Left ventricle myocardium inferior (tissue), 1 donor: ENCODE data around the gene NDC1. TPM values are rescaled to one million over a fixed set of nuclear protein-coding genes. Genes with fewer than 3 reads are reported as not detected.

Experiments
- DNase-seq: peaks from one replicate; pipeline ENCODE4 v3.0.0-alpha.2; 2020
- H3K27ac ChIP-seq: fragments of 200-600 bp; replicated peaks from 2 replicates; pipeline ENCODE4 v1.8.0; 2021
- H3K27me3 ChIP-seq: fragments of 200-600 bp; 2 replicates; pipeline ENCODE4 v1.8.0; 2021; ENCODE audit warnings: low read depth
- H3K36me3 ChIP-seq: fragments of 200-600 bp; 2 replicates; pipeline ENCODE4 v1.8.0; 2021
- H3K4me1 ChIP-seq: fragments of 200-600 bp; 2 replicates; pipeline ENCODE4 v1.8.0; 2021
- H3K4me3 ChIP-seq: fragments of 200-600 bp; 2 replicates; pipeline ENCODE4 v1.8.0; 2021; ENCODE audit warnings: mild to moderate bottlenecking, moderate library complexity
- H3K9me3 ChIP-seq: fragments of 200-600 bp; replicated peaks from 2 replicates; pipeline ENCODE4 v1.8.0; 2021
- intact Hi-C: fragments of 100-400 bp; cut with micrococcal nuclease; formaldehyde crosslinking; loops from one replicate; pipeline ENCODE4 v1.11.0; 2022
- total RNA-seq: library from RNA; stranded (reverse); fragmentation: NEBNext Ultra II Directional; extraction: Animal tissue kit (Norgen Biotek cat#: 25700); gene quantifications from one replicate; pipeline ENCODE4 v1.2.1, GENCODE V29; 2021
- TF ChIP-seq, protein P1 (sequence below): fragments of 200-600 bp; IDR thresholded peaks from 2 replicates; pipeline ENCODE4 v1.8.0; 2021; ENCODE audit warnings: antibody characterized with exemption, mild to moderate bottlenecking, borderline replicate concordance
- donor health status: DM: no; HTN: yes; CAD: no; lungs with severe emphysema.

The NDC1 gene
- total RNA-seq, 1 donor from 2014 or later: 5.7 TPM

- intact Hi-C loops: no loop called here
Measured at GRCh38 chr1:53727461-53728092, 110.5 kb downstream of the NDC1 start.

GRCh38 chr1:53726009-53726600, 112.0 kb downstream of the NDC1 start:
- Histone ChIP-seq H3K4me1 (no peaks in the 10 kb centered on the region), H3K27me3 (peaks cover 28% of the 10 kb centered on the region), H3K4me3 (no peak overlapping the region), H3K9me3 (no peaks in the 10 kb centered on the region), H3K36me3 (no peaks in the 10 kb centered on the region), H3K27ac (no peak overlapping the region)
- TF ChIP-seq, protein P1, sequence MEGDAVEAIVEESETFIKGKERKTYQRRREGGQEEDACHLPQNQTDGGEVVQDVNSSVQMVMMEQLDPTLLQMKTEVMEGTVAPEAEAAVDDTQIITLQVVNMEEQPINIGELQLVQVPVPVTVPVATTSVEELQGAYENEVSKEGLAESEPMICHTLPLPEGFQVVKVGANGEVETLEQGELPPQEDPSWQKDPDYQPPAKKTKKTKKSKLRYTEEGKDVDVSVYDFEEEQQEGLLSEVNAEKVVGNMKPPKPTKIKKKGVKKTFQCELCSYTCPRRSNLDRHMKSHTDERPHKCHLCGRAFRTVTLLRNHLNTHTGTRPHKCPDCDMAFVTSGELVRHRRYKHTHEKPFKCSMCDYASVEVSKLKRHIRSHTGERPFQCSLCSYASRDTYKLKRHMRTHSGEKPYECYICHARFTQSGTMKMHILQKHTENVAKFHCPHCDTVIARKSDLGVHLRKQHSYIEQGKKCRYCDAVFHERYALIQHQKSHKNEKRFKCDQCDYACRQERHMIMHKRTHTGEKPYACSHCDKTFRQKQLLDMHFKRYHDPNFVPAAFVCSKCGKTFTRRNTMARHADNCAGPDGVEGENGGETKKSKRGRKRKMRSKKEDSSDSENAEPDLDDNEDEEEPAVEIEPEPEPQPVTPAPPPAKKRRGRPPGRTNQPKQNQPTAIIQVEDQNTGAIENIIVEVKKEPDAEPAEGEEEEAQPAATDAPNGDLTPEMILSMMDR: no peak
- intact Hi-C loops: no loop called here
- DNase-seq: no peak

More at GRCh38 chr1:53727461-53728092, 110.5 kb downstream of the NDC1 start:
- Histone ChIP-seq H3K27ac (no peak overlapping the region), H3K9me3 (no peaks in the 10 kb centered on the region), H3K27me3 (peaks cover 34% of the 10 kb centered on the region), H3K36me3 (no peaks in the 10 kb centered on the region), H3K4me3 (no peak overlapping the region), H3K4me1 (no peaks in the 10 kb centered on the region)
- DNase-seq: no peak
- TF ChIP-seq, protein P1: no peak

DNA sequence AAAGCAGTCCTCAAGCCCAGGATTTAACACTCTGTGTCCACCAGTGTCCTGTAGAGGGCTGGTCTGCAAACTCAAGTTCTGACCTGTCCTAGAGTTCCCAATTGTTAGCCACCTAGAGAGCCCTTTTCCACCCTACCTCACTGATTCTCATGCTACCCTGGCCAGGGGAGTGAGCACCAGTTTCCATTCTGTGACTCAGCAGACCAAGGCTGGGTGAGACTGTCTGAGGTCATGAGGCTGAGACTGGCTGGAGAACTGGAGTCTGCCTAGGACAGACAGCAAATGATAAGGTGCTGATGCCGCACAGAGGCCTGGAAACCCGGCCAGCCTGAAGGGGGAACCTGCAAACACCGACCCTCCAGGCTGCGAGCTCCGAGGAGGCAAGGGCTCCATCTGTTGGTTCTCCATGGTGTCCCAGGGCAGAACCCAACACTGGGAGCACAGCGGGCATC, 112.8 kb downstream of the NDC1 start:
- H3K36me3 ChIP-seq: no peaks in the 10 kb centered on the region
- TF ChIP-seq, protein P1: peak; percentile 19
- no peaks in the 10 kb centered on the region for H3K9me3 ChIP-seq
- no peak for DNase-seq
- no peaks in the 10 kb centered on the region for H3K4me1 ChIP-seq
- H3K27me3 ChIP-seq: peaks cover 27% of the 10 kb centered on the region
- no peak overlapping the region for H3K4me3 ChIP-seq
- intact Hi-C loops: no loop called here
- no peak overlapping the region for H3K27ac ChIP-seq

DNA sequence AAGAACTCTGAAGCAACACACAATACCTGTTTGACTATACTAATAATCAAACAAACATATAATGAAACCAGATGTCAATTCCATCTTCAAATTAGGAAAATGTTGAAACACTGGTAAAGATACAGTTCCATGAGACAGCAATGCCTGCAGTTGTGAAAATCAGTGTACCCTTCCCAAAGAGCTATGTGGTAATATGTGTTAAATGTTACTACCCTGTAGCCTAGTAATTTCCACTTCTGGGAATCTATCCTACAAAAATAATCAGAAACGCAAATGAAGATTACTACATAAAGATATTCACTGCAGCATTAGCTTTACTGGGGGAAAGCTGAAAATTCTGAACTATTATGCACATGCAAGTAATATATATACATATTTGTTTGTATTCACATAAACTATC, 116.1 kb downstream of the NDC1 start:
- no peaks in the 10 kb centered on the region for H3K36me3 ChIP-seq
- no peaks in the 10 kb centered on the region for H3K9me3 ChIP-seq
- TF ChIP-seq, protein P1: no peak
- H3K4me1 ChIP-seq: no peaks in the 10 kb centered on the region
- H3K27me3 ChIP-seq: peaks cover 46% of the 10 kb centered on the region
- no peak overlapping the region for H3K4me3 ChIP-seq
- H3K27ac ChIP-seq: no peak overlapping the region
- intact Hi-C loops: no loop called here
- no peak for DNase-seq

- intact Hi-C loops: no loop called here
- DNase-seq: no peak
- Histone ChIP-seq H3K27me3 (peaks cover 49% of the 10 kb centered on the region), H3K36me3 (no peaks in the 10 kb centered on the region), H3K27ac (no peak overlapping the region), H3K9me3 (no peaks in the 10 kb centered on the region), H3K4me3 (no peak overlapping the region), H3K4me1 (no peaks in the 10 kb centered on the region)
- TF ChIP-seq, protein P1: no peak
Measured at GRCh38 chr1:53721088-53721487, 117.0 kb downstream of the NDC1 start.
